Measurements from ENCODE around the gene TAMALIN.

Gene TAMALIN

GRCh38 chr12:52056801-52057637 lies 50.3 kb downstream of the TAMALIN start:
- no peak for DNase-seq

GRCh38 chr12:52057638-52058576 lies 51.2 kb downstream of the TAMALIN start:
- DNase-seq, result no peak

GRCh38 chr12:52058631-52059361 lies 52.0 kb downstream of the TAMALIN start:
- no peak for DNase-seq

- no peak for DNase-seq
Measured at GRCh38 chr12:52059582-52060497, 53.1 kb downstream of the TAMALIN start.

- no peak for DNase-seq
Measured at GRCh38 chr12:52060498-52061177, 53.9 kb downstream of the TAMALIN start.

- DNase-seq, result no peak
Measured at GRCh38 chr12:52061470-52062166, 54.9 kb downstream of the TAMALIN start.

- DNase-seq, result no peak
Measured at GRCh38 chr12:52062167-52063081, 55.7 kb downstream of the TAMALIN start.

- DNase-seq, result no peak
Measured at GRCh38 chr12:52063082-52063924, 56.6 kb downstream of the TAMALIN start.

GRCh38 chr12:52063981-52064649 lies 57.4 kb downstream of the TAMALIN start:
- DNase-seq, result no peak

Data from stimulated activated CD8-positive, alpha-beta memory T cell treated with anti-CD3 and anti-CD28 coated beads, Interleukin-4, amount 100 ng/mL, for 48 hours (primary cell).